T follicular helper cell (primary cell): ENCODE measurements around the gene HRH2.

Experiments
- DNase-seq: peaks from one replicate; pipeline ENCODE4 v3.0.0-alpha.2; 2020; ENCODE audit warnings: low read depth

The HRH2 gene

GRCh38 chr5:175692996-175693710, 35.3 kb downstream of the HRH2 start:
- no peak for DNase-seq

- no peak for DNase-seq
These were observed 35.9 kb downstream of the HRH2 start for GRCh38 chr5:175693741-175694140.

DNA sequence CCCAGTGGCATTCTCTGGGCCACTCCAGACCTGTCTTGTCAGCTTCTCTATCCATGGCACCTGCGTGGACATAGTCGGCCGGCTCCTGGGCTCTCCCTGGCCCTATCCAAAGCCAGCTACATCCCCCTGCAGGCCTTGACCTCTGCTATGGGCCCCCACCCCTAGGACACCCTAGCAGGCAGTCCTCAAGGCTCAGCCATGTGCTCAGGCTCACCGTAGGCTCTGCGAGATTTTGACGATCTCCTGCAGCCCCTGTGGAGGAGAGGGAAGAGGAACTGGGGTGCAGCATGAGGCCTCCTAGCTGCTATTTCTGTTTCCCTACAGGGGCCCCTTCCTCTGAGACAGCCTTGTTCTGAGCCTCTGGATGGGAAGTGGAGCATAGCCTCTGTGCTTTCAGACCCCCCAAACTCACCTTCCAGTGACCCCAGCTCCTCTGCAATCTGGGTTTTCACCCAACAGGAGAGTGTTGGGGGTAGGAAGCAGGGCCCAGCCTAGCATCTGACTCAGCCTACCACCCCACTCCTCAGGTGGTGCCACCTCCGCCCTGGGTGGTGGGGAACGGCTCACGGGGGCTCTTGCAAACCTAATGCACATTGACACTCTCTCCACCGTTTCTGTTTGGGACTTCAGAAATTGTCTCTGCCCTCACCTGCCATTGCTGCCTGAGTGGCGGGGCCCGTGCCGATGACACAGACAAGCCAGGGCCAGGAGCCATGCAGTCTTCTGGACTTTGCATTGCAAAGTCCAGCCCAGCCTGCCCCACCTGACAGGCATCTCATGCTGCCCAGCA, 36.7 kb downstream of the HRH2 start:
- DNase-seq = no peak

DNA sequence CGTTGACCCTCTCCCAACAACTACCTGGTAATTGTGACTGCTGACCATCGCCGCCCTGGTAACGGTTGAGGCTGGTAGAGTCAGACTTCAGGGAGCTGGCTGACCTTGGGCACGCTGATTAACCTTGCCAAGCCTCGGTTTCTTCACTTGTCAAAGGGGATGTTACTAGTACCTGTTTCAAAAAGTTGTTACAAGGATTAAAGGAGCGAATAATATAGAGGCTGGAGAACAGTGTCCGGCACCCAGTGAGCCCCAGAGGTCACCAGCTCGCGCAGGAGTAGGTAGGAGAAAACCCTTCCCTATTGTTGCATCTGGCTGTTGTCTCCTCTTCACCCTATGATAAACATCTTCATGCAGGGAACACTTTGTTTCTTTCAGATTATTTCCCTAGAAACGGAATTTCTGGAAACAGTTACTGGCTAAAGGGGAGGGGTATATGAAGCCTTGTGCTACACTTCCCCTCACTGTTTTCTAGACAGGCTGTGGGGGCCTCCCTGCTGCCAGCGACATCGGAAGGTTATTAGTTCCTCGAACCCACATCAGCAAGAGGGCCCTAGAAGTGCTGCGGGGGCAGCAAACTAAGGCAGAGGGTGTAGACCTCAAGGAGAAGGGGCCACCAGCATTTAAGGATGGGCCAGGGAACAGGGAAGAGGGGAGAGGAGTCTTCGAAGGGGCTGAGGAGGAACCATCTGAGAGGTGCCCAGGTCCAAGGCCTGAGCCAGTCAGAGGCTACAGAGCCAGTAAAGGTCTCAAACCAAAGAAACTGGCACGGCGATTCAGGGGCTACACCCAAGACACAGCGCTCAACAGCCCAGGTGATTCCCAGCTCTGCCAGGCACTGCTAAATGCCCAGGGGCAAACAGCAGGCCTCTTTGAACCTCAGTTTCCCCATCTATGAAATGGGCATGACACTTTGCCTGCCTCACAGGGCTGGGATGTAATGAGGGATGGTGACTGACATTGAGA, 37.6 kb downstream of the HRH2 start:
- no peak for DNase-seq

DNA sequence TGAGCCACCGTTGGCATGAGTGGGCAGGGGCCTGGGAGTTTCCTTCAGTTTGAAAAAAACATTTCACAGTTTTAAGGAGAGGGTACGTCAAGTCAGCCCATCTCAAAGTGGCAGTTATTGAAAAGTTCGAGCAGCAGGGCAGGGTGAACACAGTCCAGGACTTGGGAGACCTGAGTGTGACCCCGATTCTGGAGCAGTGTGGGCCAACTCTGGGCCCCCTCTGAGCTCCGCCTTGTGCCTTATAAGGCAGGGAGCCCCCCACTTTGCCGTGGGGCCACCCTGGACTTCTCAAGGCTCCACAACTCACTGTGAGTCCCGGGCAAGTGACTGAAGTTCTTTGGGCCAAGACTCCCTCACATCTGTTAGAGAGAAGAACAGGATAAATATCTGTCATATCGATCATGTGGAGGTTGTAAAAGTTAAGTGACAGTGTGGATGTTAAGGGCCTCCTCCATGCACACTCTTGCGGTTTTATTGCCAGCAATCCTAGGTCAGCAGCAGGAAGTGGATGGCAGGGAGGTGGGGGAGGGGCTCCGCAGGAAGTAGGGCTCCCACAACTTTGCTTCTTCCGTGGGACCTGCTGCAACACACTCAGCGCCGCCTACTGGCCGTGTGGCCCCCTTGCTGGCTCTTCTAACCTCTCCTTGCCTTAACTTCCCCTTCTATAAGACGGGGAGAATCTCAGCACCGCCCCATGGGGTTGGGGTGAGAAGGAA, 38.4 kb downstream of the HRH2 start:
- peak; percentile 50 for DNase-seq

DNA sequence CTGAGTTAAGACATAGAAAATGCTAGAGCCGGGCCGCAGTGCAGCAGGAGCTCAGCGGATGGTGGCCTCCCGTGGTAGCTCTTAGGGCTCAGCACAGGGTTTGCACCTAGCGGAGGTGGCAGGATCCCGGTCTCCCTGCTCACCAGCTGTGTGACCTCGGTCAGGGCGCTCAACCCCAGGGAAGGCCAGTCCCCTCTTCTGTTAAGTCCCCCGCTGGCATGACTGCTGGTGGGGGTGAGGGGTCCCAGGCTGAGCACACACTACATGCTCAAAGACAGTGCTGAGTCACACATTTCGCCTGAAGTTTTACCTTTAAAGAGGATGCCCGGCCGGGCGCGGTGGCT, 39.0 kb downstream of the HRH2 start:
- no peak for DNase-seq

DNA sequence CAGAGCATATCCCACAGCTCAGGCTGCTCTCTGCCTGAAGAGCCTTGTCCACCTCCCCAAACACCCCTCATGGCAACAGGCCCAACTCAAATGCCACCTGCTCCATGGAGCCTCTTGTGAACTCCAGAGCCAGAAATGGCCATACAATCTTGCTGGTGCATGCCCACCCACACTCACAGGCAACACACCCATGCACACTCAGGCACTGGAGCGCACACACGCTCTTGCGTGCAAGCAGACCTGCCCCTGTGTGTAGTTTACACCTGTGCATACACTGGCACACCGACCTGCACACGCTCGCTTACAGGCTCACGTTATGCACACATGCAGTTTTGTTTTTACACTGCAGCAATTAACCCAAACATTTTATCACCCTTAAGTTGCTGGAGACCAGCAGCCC, 40.0 kb downstream of the HRH2 start:
- DNase-seq = no peak

DNA sequence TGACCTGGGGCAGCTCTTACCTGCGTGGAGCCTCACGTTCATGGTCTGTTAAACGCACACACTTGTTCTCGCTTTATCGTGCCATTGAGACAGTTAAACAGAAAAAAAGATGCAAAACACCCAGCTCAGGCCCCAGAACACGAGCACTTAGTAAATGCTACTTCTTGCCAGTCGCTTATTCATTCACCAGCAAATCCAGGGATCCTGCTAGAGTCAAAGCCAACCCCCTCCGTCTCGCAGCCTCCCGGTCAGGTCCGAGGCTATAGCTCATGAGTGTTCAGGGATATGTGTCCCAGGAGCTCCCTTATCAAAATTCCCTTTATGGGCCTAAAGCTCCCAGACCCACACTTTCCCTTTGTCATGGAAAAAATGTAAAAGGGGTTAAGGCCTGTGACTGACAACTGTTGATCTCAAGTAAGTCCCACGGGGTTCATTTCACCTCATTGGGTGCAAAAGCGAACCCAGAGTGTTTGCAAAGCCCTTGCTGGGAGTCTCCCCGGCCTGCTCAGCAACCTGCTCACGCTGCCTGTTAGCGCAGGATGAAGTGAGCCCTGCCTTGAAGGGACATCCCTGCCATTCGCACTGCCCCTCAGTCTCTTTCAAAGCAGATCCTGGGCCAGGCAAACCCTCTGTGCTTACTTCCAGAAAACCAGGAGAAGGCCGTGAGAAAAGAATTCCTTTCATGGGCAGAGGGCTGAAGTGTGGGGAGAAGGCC, 40.7 kb downstream of the HRH2 start:
- no peak for DNase-seq

- no peak for DNase-seq
These were observed 43.1 kb downstream of the HRH2 start for GRCh38 chr5:175700991-175701390.

DNA sequence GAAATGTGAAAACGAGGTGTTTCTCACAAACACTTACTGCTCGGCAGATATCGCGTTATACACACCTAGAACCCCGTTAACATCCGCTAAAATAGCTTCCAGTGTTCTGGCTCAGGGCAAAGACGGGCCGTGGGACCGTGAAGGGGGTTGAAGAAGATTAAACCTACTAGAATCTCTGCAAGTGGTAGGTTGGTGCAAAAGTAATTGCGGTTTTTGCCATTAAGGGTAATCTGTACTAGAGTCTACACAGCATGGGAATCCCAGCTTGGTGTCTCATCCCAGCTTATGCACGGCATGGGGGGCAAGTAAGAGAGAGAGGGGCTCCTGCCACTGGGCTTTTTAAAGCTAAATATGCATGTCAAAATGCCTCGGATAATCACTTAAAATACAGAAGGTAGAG, 43.9 kb downstream of the HRH2 start:
- DNase-seq = no peak

DNA sequence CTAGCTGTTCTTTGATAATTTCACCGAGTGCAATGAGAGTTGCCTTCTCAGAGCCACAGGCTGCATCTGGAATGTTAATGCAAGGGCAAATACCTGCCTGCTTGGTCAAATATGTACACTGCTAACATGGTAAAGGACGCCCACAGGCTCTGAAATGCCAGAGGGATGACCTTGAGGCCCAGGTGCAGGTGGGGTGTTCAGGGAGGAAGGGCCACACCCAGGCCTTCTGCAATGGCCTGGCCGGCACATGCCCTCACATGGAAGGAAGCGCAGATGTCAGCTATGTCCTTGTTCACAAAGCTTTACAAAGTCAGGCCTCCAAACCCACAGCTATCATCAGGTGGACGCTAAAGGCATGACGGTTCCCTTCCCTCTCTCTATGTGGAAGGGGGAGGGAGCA, 48.6 kb downstream of the HRH2 start:
- DNase-seq = no peak

- DNase-seq = no peak
These were observed 50.0 kb downstream of the HRH2 start for GRCh38 chr5:175707751-175708375.

DNA sequence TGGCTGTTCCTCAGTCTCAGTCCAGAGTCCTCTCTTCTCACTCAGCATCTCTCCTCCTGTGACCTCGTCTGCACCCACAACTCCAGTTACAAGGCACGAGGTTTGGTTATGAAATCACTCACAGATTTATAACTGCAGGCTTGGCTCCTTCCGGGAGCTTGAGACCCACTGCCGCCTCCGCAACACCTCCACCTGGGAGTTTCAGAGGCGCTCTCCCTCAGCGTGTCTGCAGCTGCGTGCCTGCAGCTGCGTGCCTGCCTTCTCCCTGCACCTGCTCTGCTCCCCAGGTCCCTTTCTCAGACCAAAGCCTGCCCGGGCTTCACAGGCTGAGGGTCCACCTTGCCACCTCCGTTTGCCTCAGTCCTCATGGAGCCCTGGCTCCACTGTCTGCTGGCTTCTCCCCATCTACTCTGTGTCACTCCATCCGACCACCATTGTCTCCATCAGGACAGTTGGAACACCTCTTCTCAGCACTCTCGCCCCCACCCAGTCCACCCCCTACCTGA, 51.5 kb downstream of the HRH2 start:
- no peak for DNase-seq

DNA sequence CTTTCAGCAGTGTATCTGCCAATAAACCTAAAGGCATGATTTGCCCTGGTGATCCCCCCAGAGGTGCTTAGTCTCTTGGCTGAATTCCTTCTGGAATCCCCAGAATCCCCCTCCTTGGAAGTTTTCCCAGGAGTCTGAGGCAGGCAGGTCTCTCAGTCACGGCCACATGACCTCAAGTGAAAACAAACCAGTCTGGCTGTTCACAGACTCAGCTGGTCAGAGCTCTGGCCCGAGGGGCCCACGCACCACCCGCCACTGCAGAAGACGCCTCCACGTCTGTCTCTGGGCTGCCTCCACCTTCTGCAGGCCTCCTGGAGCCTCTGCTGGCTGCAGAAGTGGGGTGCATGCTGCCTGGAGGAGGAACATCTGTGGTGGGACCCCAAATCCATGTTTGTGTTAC, 52.5 kb downstream of the HRH2 start:
- DNase-seq = no peak

- no peak for DNase-seq
These were observed 53.2 kb downstream of the HRH2 start for GRCh38 chr5:175711031-175711430.

DNA sequence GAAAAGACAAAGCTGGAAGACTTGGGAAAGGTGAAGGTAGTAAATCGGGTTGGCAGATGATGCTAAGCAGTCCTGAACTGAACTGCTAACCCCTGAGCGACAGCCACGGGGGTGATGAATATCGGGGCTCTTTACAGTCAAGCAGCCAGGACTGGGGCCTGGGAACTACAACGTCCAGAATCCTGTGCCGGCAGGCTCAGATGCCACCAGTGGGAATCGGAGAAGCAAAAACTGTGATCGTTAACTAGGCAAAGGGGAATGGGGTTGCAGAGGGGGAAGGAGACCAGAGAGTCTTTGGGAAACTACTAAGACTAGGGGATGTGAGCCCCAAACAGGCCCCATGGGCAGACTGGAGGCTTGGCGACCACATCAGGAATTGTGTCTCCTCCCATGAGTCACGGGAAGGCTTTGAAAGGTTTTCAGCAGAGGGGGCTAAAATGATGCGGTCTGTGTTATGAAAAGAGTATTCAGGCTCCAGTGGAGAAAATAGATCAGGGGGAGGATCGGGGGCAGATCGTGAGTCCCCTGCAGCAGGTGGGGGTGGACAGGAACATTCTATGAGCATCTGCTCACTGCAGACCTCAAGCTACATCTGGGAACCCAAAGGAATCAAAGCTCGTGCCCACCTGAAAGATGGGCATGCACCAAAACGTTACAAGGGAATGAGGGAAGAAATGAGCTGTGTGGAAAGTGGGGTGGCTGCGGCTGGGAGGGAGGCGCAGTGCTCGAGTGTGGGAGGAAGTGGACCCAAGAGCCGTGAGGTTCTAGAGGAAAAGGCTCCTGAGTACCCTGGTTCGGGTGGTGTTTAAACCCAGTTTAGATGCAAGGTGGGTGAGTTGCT, 53.8 kb downstream of the HRH2 start:
- DNase-seq = no peak

DNA sequence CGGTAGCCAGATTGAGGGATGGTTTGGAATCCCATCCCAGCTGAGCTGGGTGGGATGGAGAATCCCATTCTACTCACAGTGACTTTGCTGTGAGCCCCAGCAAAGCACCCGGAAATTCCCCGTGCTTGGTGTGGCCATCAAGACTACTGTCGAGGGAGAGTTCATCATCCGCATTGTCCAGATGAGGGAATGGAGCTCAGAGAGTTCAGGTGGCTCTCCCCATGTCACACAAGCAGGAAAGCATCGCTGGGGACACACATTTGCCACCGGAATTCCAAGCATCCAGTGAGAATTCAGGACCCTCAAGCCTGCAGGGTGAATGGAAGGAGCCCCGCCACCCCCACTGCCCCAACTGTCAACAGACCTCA, 54.4 kb downstream of the HRH2 start:
- no peak for DNase-seq

GRCh38 chr5:175712681-175713085, 54.8 kb downstream of the HRH2 start:
- DNase-seq = no peak

GRCh38 chr5:175713930-175714329, 56.1 kb downstream of the HRH2 start:
- no peak for DNase-seq
